Adrenal gland (tissue), 5 donors: Measurements from ENCODE around the gene RAPH1.

ENCODE experiments used
- CTCF ChIP-seq, 6 experiments: fragments of 450-650 bp in 4 of 6; fragments of 200-600 bp in 2 of 6; sonication (generic) in 1 of 6; IDR thresholded peaks; 1 replicate in 5 of 6; 2 replicates in 1 of 6; pipeline versions ENCODE4 v1.5.1 to v1.8.0; 2016 to 2021; ENCODE audit warnings: antibody characterized with exemption in 6 of 6, mild to moderate bottlenecking in 2 of 6, moderate library complexity in 1 of 6
- POLR2A ChIP-seq, 2 donors: fragments of 450-650 bp; IDR thresholded peaks; one replicate each; pipeline ENCODE4 v1.6.1; 2017; ENCODE audit warnings: antibody characterized with exemption in 2 of 2, mild to moderate bottlenecking in 2 of 2, moderate library complexity in 1 of 2
- donor health status: DM: no; HTN: no; CAD: no.

DNA sequence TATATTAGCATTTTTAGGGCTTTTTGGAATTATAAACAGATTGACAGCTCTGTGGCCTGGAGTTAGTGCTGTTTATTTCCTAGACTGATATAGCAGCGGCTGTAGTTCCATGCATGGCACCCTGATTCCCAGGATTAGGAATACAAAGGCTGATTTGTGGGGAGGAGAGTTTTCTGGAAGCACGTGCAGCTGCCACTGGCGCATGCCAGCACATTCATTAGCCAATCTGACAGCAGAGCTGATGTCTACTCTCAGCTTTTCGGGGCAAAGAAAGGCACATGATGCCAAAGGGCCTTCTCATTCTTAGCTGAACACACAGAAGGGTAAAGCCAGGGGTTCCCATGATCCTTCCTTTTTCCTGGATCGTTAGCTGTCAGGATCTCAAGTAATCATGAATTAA, 45.7 kb upstream of the RAPH1 start:
- TF ChIP-seq CTCF (IDR thresholded peaks at IDR 0.05): no peak
- TF ChIP-seq POLR2A (IDR thresholded peaks at IDR 0.05): no peak
